ENCODE measurements around the gene UCMA. TPM values are rescaled to one million over a fixed set of nuclear protein-coding genes. Genes with fewer than 3 reads are reported as not detected.
A peak's percentile ranks its signal among the peaks of the same experiment; 100 is the strongest.
"Not testable (repeated sequence)": the region's sequence is repeated elsewhere in the genome, so short reads cannot be mapped to it uniquely, and the experiment has no call there.

UCMA gene
- total RNA-seq, 1 donor from 2014 or later = not detected

- not testable (repeated sequence) for DNase-seq (ENCODE audit: low read depth)
Observed at GRCh38 chr10:13234736-13235135, 562 bp upstream of the UCMA start.

DNA sequence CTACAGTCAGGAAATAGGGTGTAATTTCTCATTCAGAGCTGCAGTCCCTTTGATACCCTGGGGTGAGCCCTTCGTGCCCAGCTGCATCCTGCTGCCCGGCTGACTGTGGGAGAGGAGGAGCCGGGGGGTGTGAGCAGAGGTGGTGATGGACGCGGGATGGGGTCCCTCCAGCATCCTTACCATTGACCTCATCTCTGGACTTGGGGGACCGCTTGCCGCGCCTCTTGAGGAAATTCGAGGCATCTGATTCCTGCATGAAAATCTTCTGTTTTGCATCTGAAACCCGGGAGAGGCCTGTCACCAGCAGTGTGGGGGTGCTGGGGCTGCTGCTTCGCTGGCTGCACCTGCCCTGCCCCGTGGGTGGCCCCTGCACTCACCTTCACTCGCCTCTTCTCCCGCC is 816 bp downstream of the UCMA start:
- no peak for DNase-seq (ENCODE audit: low read depth)

DNA sequence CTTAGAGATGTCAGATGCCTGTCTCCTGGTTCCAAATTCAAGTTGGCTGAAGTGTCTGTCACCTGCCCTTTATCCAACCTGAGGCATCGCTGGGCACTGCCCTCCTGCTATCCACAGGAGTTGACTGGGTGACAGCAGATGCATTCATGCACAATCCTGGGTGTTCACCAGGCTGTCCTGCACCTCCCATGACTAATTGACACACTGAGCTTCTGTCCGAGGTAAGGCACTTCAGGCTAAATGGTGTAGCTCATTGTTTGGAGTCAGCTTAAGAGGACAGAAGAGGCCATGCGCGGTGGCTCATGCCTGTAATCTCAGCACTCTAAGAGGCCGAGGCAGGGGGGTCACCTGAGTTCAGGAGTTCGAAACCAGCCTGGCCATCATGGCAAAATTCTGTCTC is 2.4 kb downstream of the UCMA start:
- DNase-seq (ENCODE audit: low read depth) = no peak

DNA sequence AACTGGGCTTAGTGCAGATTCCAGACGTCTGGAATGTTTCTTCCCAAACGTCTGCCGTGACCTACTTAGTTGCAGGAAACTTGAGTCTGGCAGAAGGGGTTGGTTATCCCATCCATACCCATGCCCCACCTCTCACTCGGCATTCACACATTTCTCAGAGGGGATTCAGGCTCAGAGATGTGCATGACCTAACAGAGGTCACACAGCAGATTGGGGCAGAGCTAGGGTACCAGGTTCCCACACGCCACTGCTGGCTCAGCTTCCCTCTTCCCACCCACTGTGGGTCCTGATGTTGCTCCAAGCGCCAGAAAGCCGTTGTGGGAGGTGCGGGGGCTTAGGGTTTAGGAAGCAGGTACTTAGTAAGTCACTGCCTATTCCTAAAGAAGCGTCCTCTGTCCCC is 3.0 kb downstream of the UCMA start:
- DNase-seq (ENCODE audit: low read depth) = no peak

DNA sequence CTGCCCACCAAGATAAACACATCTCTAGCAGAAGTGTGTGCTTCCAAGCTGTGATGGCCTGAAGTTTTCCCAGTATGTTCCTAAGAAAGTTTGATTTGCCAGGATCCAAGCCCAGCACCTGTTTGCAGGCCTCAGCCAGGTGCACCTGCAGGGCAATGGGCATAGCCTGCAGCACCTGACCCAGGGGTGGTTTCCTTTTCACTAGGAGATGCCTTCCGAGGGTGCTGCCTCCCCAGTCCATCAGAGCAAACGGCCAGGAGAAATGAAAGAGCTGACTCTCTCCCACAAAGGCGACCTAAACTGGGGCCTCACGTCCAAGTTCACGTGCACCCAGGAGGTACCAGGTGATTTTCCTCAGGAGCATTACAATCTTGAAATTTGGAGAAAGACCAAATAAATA is 7.1 kb downstream of the UCMA start:
- no peak for DNase-seq (ENCODE audit: low read depth)

- no peak for DNase-seq (ENCODE audit: low read depth)
Observed at GRCh38 chr10:13225601-13226000, 8.6 kb downstream of the UCMA start.

DNA sequence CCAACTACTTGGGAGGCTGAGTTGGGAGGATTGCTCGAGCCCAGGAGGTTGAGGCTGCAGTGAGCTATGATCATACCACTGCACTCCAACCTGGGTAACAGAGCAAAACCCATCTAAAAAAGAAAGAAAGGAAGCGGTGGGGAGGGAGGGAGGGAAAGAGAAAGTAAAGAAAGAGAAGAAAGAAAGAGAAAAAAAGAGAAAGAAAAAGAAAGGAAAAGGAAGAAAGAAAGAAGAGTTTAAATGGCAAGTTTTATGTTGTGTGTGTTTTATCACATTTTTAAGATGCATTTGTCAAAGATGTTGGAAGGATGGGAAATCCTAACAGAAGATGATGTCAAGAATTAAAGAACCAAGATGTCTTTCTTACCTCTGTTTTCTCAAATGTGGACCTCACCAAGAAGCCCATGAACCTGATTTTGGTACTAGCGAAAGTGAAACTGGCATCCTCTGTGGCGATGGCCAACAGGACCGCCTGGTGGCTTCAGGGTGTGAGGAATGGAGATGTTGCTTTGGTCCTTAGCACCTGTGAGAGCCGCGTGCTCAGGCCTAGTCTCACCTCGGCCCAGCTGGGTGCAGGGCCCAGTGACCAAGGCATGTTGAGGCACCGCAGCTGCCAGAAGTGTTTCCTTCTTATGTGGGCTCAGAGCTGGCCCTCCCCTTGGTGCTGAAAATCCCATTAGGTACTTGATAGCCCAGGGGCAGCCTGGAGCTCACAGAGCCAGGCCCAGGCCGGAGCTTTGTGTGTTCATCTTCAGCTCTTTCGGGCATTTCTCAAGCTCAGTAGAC is 9.8 kb downstream of the UCMA start:
- DNase-seq (ENCODE audit: low read depth) = no peak

- DNase-seq (ENCODE audit: low read depth) = no peak
Observed at GRCh38 chr10:13223241-13223640, 10.9 kb downstream of the UCMA start.

DNA sequence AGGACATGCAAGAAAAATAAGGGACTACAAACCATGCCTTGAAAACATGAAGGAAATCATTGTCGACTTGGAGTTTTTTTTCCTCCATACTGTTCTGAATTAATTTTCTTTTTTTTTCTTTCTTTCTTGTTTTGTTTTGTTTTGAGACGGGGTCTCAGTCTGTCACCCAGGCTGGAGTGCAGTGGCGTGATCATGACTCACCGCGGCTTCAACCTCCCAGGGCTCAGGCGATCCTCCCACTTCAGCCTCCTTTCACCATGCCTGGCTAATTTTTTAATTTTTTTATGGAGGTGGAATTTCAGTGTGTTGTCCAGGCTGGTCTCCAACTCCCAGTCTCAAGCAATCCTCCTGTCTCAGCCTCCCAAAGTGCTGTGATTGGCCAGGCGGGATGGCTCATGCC is 11.6 kb downstream of the UCMA start:
- DNase-seq (ENCODE audit: low read depth) = no peak

- no peak for DNase-seq (ENCODE audit: low read depth)
Observed at GRCh38 chr10:13222151-13222550, 12.0 kb downstream of the UCMA start.

- no peak for DNase-seq (ENCODE audit: low read depth)
Observed at GRCh38 chr10:13221572-13221971, 12.6 kb downstream of the UCMA start.

DNA sequence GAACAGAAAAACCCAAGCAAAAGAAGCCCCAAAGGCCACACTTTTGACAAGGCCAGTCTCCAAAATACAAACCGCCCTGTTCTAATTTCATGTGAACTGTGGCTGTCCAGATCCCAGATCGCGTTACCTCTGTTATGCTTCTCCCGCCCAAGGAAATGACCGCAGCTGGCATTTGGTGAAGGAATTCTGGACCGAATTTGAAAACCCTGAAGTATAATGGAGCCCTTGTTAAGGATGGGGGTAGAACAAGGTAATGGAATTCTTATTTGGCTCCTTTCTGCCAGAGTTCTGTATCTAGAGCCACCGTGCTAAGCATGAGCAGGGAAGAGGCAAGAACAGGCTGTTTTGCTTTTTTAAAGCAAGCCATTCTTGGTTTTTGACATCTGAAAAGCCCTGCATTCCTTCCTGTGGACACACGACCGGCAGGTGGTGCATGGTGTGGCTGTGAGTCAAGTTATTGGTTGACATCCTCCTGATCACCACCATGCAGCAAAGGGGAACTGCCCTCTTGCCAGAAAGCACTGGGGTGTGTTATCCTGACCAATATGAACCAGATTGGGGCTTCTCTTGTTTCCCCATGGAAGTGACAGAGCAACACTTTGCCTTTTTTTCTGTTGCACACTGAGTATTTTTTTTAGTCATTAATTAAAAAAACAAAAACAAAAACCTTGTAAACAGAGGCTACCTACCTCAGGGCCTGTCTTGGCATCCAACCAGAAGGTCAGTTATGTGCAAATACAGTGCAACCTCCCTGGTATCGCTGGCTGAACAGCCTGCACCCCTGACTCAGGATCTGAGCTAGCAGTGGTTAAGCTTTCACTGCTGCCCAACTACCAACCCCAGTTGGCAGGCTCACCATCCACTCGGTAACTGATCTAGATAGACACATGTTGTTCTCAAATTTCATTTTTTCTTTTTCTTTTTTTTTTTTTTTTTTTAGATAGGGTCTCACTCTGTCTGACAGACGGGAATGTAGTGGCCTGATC is 14.2 kb downstream of the UCMA start:
- peak; percentile 81 for DNase-seq (ENCODE audit: low read depth)

DNA sequence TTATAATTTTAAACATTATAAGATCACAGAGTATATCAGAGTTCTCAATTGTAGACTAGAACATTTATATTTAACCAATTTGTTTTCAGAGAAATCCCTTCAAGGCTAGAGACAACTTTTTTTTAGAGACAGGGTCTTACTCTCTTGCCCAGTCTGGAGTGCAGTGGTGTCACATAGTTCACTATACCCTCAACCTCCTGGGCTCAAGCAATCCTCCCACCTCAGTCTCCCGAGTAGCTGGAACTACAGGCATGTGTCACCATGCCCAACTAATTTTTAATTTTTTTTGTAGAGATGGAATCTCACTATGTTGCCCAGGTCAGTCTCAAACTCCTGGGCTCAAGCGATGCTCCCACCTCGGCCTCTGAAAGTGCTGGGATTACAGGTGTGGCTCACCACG is 15.3 kb downstream of the UCMA start:
- DNase-seq (ENCODE audit: low read depth) = no peak

GRCh38 chr10:13213163-13213562 is 21.0 kb downstream of the UCMA start:
- no peak for DNase-seq (ENCODE audit: low read depth)

DNA sequence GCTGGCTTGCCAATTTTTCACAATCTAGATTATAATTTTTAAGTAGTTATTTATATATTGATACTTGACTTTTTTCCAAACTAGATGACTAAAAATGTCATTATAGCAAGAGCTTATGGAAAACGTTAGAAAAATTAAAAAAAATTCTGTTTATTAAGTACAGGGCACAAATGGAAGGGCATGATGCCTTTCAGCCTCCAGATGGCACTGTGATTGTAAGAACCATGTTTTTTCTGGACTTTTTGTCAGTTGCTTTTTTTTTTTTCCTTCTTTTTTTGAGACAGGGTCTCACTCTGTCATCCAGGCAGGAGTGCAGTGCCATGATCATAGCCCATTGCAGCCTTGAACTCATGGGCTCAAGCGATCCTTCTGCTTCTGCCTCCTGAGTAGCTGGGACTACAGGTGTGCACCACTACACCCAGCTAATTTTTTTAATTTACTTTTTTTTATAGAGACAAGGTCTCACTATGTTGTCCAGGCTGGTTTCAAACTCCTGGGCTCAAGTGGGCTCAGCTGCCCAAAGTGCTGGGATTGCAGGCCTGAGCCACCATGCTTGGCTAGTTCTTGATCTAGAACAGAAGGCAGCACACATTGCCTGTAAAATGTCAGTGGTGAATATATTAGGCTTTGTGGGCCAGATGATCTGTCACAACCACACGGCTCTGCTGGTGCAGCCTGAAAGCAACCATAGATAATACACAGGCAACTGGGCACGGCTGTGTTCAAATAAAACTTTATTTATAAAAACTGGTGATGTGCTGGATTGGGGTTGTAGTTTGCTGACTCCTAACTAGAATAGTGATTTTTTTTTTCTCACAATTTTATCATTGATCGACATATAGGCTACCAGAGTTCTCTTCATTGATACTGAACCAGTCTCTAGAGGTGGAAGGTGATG is 27.4 kb downstream of the UCMA start:
- DNase-seq (ENCODE audit: low read depth) = peak; percentile 48

DNA sequence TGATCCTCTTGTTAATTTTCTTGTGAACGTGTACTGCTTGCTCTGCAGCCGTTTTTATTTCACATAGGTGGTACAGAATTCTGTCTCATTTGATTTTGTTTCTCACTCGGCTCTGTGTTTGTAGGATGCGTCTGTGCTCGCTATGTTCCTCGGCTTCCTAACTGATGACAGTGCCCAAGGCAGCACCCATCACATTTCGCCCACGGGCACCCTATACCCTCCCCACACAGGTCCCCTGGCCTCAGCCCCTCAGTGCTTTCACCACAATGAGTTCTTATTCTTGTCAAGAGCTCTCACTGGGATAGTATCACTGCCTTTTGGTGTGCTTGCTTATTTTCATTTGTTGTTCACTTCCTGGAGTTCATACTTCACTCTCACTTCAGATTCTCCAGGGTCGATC is 28.1 kb downstream of the UCMA start:
- DNase-seq (ENCODE audit: low read depth) = no peak

DNA sequence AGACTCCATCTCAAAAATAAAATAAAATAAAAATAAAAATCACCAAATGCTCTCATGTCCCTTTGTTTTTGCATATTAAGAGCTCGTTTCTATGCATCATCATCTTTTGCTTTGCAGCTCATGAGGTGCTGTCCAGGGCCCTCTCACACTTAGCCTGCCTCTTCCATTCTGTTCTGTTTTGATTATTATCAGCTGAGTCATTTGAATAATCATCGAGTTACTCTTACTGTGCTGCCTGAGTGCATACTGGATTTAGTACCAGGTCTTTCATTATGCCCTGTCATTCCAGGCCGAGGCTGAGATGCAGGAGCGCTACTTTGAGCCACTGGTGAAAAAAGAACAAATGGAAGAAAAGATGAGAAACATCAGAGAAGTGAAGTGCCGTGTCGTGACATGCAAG is 33.0 kb downstream of the UCMA start:
- no peak for DNase-seq (ENCODE audit: low read depth)

GRCh38 chr10:13195016-13195415 is 39.2 kb downstream of the UCMA start:
- no peak for DNase-seq (ENCODE audit: low read depth)

DNA sequence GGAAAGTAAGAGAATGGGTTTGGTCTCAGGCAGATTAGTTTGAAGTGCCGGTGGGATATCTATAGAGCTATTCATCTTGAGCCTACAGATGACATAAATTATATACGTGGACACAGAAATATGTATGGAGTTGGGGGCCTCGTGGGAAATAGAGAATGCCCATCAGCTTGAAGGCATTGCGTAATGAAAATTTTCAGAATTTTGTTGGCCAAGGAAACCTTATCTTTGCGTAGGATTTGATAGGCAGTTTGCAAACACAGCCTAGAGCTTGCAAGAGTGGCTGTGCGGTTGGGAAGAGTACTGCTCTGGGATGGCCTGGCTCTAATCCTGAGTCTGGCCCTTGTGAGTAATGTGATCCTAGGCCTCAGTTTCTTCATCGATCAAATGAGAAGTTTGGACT is 40.5 kb downstream of the UCMA start:
- no peak for DNase-seq (ENCODE audit: low read depth)

DNA sequence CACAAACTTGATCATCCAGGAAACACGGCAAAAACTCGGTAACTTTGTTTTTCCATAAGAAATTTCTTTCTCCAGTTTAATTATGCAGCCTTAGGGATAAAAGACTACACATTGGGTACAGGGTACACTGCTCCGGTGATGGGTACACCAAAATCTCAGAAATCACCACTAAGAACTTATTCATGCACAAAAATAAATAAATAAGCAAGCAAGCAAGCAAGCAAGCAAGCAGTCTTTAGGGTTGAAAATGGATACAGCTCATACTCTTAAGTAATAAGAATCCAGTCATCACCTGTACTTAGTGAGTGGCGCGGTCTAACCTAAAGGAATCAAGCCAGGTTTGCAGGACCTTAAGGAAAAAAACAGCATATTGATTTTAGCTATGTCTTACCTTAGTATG is 42.8 kb downstream of the UCMA start:
- no peak for DNase-seq (ENCODE audit: low read depth)

DNA sequence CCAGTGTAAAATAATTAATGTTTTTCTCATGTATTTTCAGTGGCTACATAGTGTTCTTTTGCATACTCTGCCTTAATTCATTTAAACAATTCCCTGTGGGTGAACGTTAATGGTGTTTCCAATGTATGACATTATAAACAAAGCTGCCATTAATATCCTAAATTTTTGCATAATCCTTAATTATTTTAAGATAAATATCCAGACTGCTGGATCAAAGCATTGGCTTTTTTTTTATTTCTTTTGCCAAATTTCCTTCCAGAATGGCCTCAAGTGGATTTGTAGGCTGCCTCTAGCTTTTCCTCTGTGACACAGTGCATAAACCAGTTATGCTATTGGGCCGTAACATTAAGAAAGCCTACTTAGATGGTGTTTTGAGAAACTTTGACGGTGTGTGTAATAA is 43.4 kb downstream of the UCMA start:
- DNase-seq (ENCODE audit: low read depth) = no peak
